T-cell (primary cell): ENCODE results near the gene SMG6. TPM values are rescaled to one million over a fixed set of nuclear protein-coding genes. Genes with fewer than 3 reads are reported as not detected.

Source experiments
- ATAC-seq, 4 experiments: fragments of 200-7000 bp in 3 of 4; fragments of 150-1000 bp in 1 of 4; cut with Tn5 transposase; replicated peaks in 1 of 4; 1 replicate in 3 of 4; 2 replicates in 1 of 4; pipeline ENCODE4 v1.10.0; 2021; ENCODE audit warnings: moderate library complexity in 3 of 4, mild to moderate bottlenecking in 2 of 4, moderate number of reproducible peaks in 1 of 4
- CTCF ChIA-PET, 2 donors: fragments of 300-600 bp; sonication (Branson Sonifier 250); formaldehyde crosslinking; loops; one replicate each; lab custom pipeline; 2022; ENCODE audit warnings: antibody characterized with exemption in 2 of 2; lab: Charles Lee
- POLR2A ChIA-PET, 2 donors: fragments of 300-600 bp; sonication (Branson Sonifier 250); formaldehyde crosslinking; loops; one replicate each; lab custom pipeline; 2022; ENCODE audit warnings: antibody characterized with exemption in 2 of 2; lab: Charles Lee
- DNase-seq, 35 experiments: peaks; one replicate each; pipeline versions ENCODE4 v3.0.0 to v3.0.0-alpha.2; 2013 to 2023
- H3K27ac ChIP-seq: one replicate; pipeline ENCODE4 v1.5.1; 2013; ENCODE audit warnings: low read length
- H3K27me3 ChIP-seq, 2 experiments: replicated peaks in 1 of 2; 1 replicate in 1 of 2; 2 replicates in 1 of 2; pipeline versions ENCODE4 v1.6.1 to v1.7.0; 2013; ENCODE audit warnings: low read length in 1 of 2, mixed read lengths in 1 of 2; ENCODE audit not compliant: control insufficient read depth in 2 of 2, insufficient read depth in 2 of 2; ENCODE audit errors: extremely low read depth in 1 of 2
- H3K36me3 ChIP-seq, 2 donors: 1 replicate in 1 of 2; 2 replicates in 1 of 2; pipeline versions ENCODE4 v1.6.1 to v1.7.0; 2013; ENCODE audit warnings: low read length in 1 of 2; ENCODE audit not compliant: control insufficient read depth in 2 of 2, insufficient read depth in 1 of 2; ENCODE audit errors: extremely low read depth in 1 of 2
- H3K4me1 ChIP-seq, 2 experiments: 1 replicate in 1 of 2; 2 replicates in 1 of 2; pipeline versions ENCODE4 v1.6.1 to v1.7.0; 2013; ENCODE audit warnings: low read length in 2 of 2, mixed read lengths in 1 of 2; ENCODE audit not compliant: insufficient read depth in 2 of 2, control insufficient read depth in 1 of 2; ENCODE audit errors: extremely low read depth in 1 of 2
- H3K4me3 ChIP-seq, 2 donors: 1 replicate in 1 of 2; 2 replicates in 1 of 2; pipeline versions ENCODE4 v1.5.1 to v1.7.0; 2013; ENCODE audit warnings: mild to moderate bottlenecking in 2 of 2, low read length in 1 of 2, moderate library complexity in 1 of 2; ENCODE audit not compliant: control insufficient read depth in 1 of 2; ENCODE audit errors: extremely low read depth in 1 of 2
- H3K9me3 ChIP-seq: 2 replicates; pipeline ENCODE4 v1.7.0; 2013
- H3K27ac Mint-ChIP-seq, 2 donors: one replicate each; pipeline ENCODE4 v1.8.0; 2020 to 2021; ENCODE audit warnings: mild to moderate bottlenecking in 2 of 2, mixed read lengths in 2 of 2
- H3K27me3 Mint-ChIP-seq, 2 donors: one replicate each; pipeline ENCODE4 v1.8.0; 2021 to 2022; ENCODE audit warnings: mixed read lengths in 2 of 2
- H3K36me3 Mint-ChIP-seq: one replicate; pipeline ENCODE4 v1.8.0; 2021; ENCODE audit warnings: mixed read lengths
- H3K4me1 Mint-ChIP-seq, 3 donors: one replicate each; pipeline ENCODE4 v1.8.0; 2020 to 2022; ENCODE audit warnings: mixed read lengths in 3 of 3, mild to moderate bottlenecking in 1 of 3
- H3K4me3 Mint-ChIP-seq, 3 donors: one replicate each; pipeline ENCODE4 v1.8.0; 2020 to 2022; ENCODE audit warnings: mild to moderate bottlenecking in 3 of 3, mixed read lengths in 3 of 3, moderate library complexity in 3 of 3
- H3K9me3 Mint-ChIP-seq, 3 donors: one replicate each; pipeline ENCODE4 v1.8.0; 2020 to 2022; ENCODE audit warnings: mixed read lengths in 3 of 3
- WGBS: methylation state at CpG from one replicate; pipeline ENCODE4 v1.1.5; 2013; ENCODE audit warnings: missing lambda C conversion rate; ENCODE audit not compliant: insufficient coverage; 5-methylcytosine and 5-hydroxymethylcytosine counted together
- total RNA-seq, 35 experiments: library from RNA in 6 of 35; stranded (reverse) in 6 of 35; fragments of 120-200 nt in 1 of 35; gene quantifications; one replicate each; pipeline versions ENCODE4 v1.2.1 to v1.2.4 and lab custom pipeline; 2013 to 2026

Gene SMG6
- total RNA-seq, 5 donors from 2014 or later (not counting 1 experiment from before 2014, with no cell fraction given), result 42.7 to 55.4 (median 45.9) TPM

DNA sequence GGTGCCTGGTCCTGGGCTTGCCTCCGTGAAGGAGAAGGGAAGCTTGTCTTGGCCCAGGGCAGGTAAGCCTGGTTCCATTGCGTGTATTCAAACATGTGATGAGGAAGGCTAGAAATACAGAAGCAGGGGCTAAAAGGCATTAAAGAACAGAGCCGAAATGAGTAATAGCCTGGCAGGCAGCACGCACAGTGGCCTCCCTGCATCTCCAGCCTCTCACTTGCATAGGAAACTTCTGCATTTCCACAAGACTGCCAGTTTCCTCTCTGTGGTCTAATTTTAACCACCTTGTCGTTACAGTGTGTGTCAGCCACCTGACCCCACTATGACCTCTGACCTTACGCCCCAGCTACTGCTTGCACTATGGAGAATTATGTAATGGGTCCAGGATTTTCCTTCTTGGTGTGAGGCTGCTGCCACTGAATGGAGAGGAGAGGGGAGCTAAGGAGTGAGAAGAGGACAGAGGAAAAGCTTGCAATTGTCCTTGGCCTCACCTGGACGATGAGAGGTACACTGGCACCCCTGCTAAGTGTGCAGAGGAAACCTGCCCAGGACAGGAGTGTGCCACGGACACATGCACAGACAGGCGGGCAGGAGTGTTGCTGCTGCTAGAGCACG is 215.9 kb downstream of the SMG6 start:
- CTCF ChIA-PET, result interaction anchor here in 1 of 2 donors (0.9 kb wide), 1 partner anchor 27 kb away, joined by 6 read pairs; no protein-coding TSS in a partner anchor
- Histone ChIP-seq H3K4me1 (peaks cover 35 to 43% of the 10 kb centered on the region in 2 experiments), H3K27me3 (no peaks in the 10 kb centered on the region), H3K9me3 (no peaks in the 10 kb centered on the region), H3K4me3 (no peak overlapping the region), H3K36me3 (peaks cover 3 to 24% of the 10 kb centered on the region in 2 donors), H3K27ac (no peak overlapping the region)
- POLR2A ChIA-PET, result no interaction called here
- DNase-seq (peak in 25 of 35 experiments; percentile 9 to 57 (median 25)), ATAC-seq (peak in 3 of 4 experiments; percentile 18 to 55 (median 19))
- Mint-ChIP-seq H3K36me3 (peaks cover 38% of the 10 kb centered on the region), H3K4me1 (peaks cover 54 to 67% (median 64%) of the 10 kb centered on the region in 3 donors), H3K9me3 (no peaks in the 10 kb centered on the region), H3K27ac (peak overlapping the region; percentile 29 to 41), H3K4me3 (peak overlapping the region; percentile 0 to 98 (median 35)), H3K27me3 (no peaks in the 10 kb centered on the region)
- WGBS, result 76% methylated on average over 6 of the region's 10 CpGs

DNA sequence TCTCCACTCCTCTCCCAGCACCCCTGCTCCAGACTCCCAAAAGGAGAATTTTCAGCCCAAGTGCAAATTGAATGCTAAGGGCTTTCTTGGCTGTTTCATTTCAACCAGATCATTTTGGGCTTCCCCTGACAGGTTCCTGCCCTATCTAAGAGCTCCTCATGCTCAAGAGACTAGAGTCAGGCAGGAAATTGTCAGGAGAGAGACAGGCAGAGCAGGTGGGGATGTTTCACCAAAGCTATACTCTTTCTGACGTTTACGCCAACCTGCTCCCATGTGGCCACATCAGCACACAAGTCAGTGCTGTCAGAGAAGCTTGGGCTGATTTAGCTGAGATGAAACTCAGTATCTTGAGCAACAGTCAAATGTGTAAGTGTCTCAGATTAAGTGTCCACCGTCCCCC is 217.3 kb downstream of the SMG6 start:
- H3K27ac ChIP-seq, result no peak overlapping the region
- H3K4me3 Mint-ChIP-seq, result no peak overlapping the region
- no peaks in the 10 kb centered on the region for H3K9me3 ChIP-seq
- ChIA-PET POLR2A (no interaction called here), CTCF (interaction anchor here in 1 of 2 donors (0.6 kb wide), 1 partner anchor 27 kb away, joined by 4 read pairs; no protein-coding TSS in a partner anchor)
- no peaks in the 10 kb centered on the region for H3K27me3 ChIP-seq
- no peaks in the 10 kb centered on the region for H3K27me3 Mint-ChIP-seq
- peaks cover 53 to 67% (median 53%) of the 10 kb centered on the region in 3 donors for H3K4me1 Mint-ChIP-seq
- DNase-seq (no peak), ATAC-seq (no peak)
- no peaks in the 10 kb centered on the region for H3K9me3 Mint-ChIP-seq
- WGBS, result 89% methylated on average over 3 of the region's 3 CpGs
- peaks cover 11 to 34% of the 10 kb centered on the region in 2 donors for H3K36me3 ChIP-seq
- H3K4me3 ChIP-seq, result no peak overlapping the region
- peak overlapping the region in 1 of 2 donors; percentile 48 for H3K27ac Mint-ChIP-seq
- peaks cover 35 to 43% of the 10 kb centered on the region in 2 experiments for H3K4me1 ChIP-seq
- peaks cover 40% of the 10 kb centered on the region for H3K36me3 Mint-ChIP-seq

DNA sequence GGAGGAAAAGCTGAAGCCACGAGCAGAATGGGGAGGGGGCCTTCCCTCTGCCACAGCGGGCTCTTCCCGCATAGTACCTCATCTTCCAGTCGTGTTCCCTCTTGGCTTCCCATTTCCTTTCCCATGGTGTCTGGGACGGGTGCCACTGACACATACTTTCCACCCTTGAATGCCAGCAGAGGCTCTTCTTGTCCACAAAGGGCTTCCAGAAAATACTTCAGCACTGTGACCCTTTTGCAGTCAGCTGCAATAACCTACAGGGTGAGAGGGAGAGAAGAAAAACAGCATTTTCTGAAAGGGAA is 218.0 kb downstream of the SMG6 start:
- Mint-ChIP-seq H3K27me3 (no peaks in the 10 kb centered on the region), H3K4me1 (peaks cover 45 to 60% (median 47%) of the 10 kb centered on the region in 3 donors), H3K27ac (no peak overlapping the region), H3K36me3 (peaks cover 45% of the 10 kb centered on the region), H3K9me3 (no peaks in the 10 kb centered on the region), H3K4me3 (no peak overlapping the region)
- no peaks in the 10 kb centered on the region for H3K27me3 ChIP-seq
- no peak overlapping the region for H3K4me3 ChIP-seq
- CTCF ChIA-PET, result no interaction called here
- H3K9me3 ChIP-seq, result no peaks in the 10 kb centered on the region
- no peak overlapping the region for H3K27ac ChIP-seq
- ATAC-seq (no peak), DNase-seq (no peak)
- POLR2A ChIA-PET, result no interaction called here
- peaks cover 35 to 37% of the 10 kb centered on the region in 2 experiments for H3K4me1 ChIP-seq
- WGBS, result 74% methylated on average over 3 of the region's 5 CpGs
- H3K36me3 ChIP-seq, result peaks cover 16 to 40% of the 10 kb centered on the region in 2 donors

DNA sequence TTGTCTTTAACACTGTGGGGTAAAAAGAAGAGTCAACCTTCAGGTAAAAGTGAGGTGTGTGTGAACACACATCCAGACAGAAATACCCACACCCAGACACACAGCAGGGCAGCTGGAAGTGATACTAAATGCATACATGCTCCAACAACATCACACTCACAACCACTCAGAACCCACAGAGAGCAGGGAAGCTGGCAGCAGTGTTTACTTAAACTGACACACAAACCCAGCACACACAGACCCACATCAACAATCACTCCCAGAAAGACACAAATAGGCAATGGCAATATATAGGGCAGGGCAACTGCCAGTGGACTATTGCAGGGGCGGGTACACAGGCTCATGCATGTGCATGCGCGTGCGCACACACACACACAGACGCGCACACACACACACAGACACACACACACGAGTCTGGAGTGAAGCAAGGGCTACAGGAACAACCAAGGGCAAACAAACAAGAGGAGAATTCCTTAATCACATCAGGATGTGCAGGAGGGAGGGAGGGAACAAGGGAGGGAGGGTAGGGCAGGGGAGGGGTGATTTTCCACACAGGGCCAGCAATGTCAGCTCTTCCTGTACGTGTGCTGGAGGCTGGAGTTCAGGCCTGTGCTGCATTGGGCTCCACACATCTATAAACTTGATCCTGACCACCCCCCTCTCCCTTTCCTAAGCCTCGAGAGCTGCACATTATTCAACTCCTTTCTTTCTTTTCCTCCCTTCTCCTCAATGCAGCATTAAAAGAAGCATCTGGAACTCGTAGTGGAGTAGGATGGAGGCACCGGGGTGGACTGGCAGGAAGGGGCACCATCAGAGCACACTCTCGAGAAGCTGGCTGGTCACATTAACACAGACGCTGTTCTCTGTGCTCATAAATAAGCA is 218.6 kb downstream of the SMG6 start:
- no peak for DNase-seq
- Mint-ChIP-seq H3K4me3 (no peak overlapping the region), H3K36me3 (peaks cover 50% of the 10 kb centered on the region), H3K27ac (peak overlapping the region in 1 of 2 donors; percentile 62), H3K4me1 (peaks cover 40 to 54% (median 41%) of the 10 kb centered on the region in 3 donors), H3K9me3 (no peaks in the 10 kb centered on the region), H3K27me3 (no peaks in the 10 kb centered on the region)
- WGBS, result 97% methylated on average over 6 of the region's 13 CpGs
- Histone ChIP-seq H3K36me3 (peaks cover 16 to 40% of the 10 kb centered on the region in 2 donors), H3K9me3 (no peaks in the 10 kb centered on the region), H3K4me1 (peaks cover 31% of the 10 kb centered on the region in 2 experiments), H3K27me3 (no peaks in the 10 kb centered on the region), H3K27ac (no peak overlapping the region), H3K4me3 (no peak overlapping the region)
- no peak for ATAC-seq
- CTCF ChIA-PET, result no interaction called here
- POLR2A ChIA-PET, result no interaction called here

DNA sequence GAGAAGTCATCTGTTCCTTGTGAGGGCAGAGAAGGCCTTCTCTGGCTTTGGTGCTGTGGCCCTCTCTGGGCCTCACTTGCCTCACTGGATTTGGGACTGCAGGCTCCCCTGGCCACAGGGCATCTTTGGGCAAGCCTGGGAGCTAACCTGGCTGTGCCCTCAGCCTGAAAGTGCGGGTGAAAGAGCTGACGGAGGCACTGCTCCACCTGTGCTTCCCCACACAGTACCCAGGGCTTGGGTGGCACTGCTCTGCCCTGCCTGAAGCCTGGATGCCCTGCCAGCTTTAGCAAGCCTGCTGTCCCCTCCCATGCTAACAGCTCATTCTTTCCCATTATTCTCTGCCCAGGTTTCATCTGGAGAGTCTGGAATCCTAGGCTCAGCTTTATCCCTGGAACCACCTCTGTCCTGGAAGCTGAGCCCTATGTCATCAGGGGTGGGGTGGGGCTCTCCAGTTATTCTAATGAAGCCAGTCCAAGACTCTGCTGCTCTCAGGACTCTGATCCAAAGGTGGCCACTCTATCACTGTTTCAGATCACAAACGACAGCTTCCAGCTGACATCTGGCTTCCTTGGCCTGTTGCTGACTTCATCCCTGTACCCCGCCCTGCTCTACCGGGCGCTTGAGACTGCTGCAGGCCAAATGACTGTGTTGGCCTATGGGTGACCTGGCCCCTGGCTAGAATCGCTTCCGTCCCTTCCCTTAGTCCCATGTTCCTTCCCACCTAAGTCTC is 219.4 kb downstream of the SMG6 start:
- H3K4me3 ChIP-seq, result no peak overlapping the region
- Mint-ChIP-seq H3K4me3 (no peak overlapping the region), H3K36me3 (peaks cover 56% of the 10 kb centered on the region), H3K9me3 (no peaks in the 10 kb centered on the region), H3K4me1 (peaks cover 33 to 46% (median 33%) of the 10 kb centered on the region in 3 donors), H3K27ac (peak overlapping the region in 1 of 2 donors; percentile 62), H3K27me3 (no peaks in the 10 kb centered on the region)
- DNase-seq, result no peak
- POLR2A ChIA-PET, result no interaction called here
- H3K4me1 ChIP-seq, result peaks cover 26% of the 10 kb centered on the region in 2 experiments
- no peaks in the 10 kb centered on the region for H3K9me3 ChIP-seq
- WGBS, result 88% methylated on average over 5 of the region's 8 CpGs
- H3K27me3 ChIP-seq, result no peaks in the 10 kb centered on the region
- CTCF ChIA-PET, result no interaction called here
- no peak overlapping the region for H3K27ac ChIP-seq
- no peak for ATAC-seq
- H3K36me3 ChIP-seq, result peaks cover 16 to 41% of the 10 kb centered on the region in 2 donors

DNA sequence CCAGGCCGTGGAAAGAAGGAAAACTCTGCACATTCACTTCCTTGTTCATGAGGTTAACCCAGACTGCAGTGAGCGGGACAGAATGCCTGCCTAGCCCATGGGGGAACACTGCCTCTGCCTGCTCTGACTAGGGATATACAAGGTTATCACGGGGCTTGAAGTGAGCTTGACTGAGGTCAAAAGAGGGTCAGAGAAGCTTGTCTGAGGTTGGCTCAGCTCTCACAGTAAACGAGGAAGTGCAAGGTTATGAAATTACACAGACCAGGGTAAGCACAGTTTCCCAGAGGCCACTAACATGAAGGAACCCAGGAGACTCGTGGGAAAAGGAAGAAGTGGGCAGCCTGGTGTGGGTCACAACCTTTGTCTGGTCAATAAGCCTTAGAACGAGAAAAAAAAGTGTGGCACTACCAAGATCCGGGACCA is 220.0 kb downstream of the SMG6 start:
- no peaks in the 10 kb centered on the region for H3K27me3 Mint-ChIP-seq
- peaks cover 60% of the 10 kb centered on the region for H3K36me3 Mint-ChIP-seq
- peaks cover 16 to 44% of the 10 kb centered on the region in 2 donors for H3K36me3 ChIP-seq
- H3K27ac Mint-ChIP-seq, result peak overlapping the region; percentile 19 to 24
- DNase-seq, result peak in 1 of 35 experiments; percentile 42
- CTCF ChIA-PET, result no interaction called here
- WGBS, result 33% methylated on average over 6 of the region's 7 CpGs
- no peaks in the 10 kb centered on the region for H3K9me3 ChIP-seq
- no peak overlapping the region for H3K27ac ChIP-seq
- H3K4me3 ChIP-seq, result no peak overlapping the region
- peaks cover 27 to 40% (median 27%) of the 10 kb centered on the region in 3 donors for H3K4me1 Mint-ChIP-seq
- H3K4me3 Mint-ChIP-seq, result no peak overlapping the region
- no peaks in the 10 kb centered on the region for H3K9me3 Mint-ChIP-seq
- peaks cover 20% of the 10 kb centered on the region in 2 experiments for H3K4me1 ChIP-seq
- no peaks in the 10 kb centered on the region for H3K27me3 ChIP-seq
- no peak for ATAC-seq
- POLR2A ChIA-PET, result no interaction called here
